ENCODE data around the gene SEMA4F. TPM values are rescaled to one million over a fixed set of nuclear protein-coding genes. Genes with fewer than 3 reads are reported as not detected.

SEMA4F gene
- total and polyA plus RNA-seq, 7 donors, result 0.59 to 5.7 (median 2.0) TPM

DNA sequence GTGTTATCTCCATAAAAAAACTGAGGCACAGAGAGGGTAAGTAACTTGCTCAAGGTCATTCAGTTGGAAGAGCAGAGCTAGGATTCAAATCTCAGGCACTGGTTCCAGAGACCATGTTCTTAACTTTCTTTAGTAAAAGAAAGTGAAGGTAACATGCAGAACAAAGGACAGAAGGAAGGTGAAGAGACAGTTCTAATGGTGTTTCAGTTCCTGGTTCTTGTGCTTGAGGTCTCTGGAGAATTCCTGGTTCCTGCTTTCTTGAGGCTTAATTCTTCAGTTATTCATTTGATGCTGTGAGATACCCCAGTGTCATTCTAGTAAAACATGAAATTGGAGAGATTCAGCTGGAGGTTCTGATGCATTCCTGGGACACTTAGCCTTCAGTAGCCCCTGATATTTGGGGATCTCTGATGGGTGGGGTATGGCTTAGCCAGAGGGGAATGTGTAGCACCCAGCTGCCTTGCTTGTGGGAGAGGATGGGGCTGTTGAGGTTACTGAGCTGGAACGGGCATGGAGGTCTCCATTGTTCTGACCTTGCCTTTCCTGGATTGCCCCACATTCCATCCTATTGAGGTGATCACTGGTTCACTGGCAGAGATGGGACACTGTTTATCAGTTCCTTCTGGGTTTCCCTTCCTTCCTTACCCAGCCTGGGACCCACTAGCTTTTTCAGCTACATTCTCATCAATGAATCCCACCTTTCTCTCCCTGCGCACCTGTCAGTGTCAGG lies 46.8 kb downstream of the SEMA4F start:
- no peak for ATAC-seq
- intact Hi-C loops (cut with DNase I), result no loop called here
- 56 to 59% (median 58%) methylated on average over 2 of the region's 2 CpGs for WGBS, 3 donors

GRCh38 chr2:74702001-74702715 lies 48.1 kb downstream of the SEMA4F start:
- TF ChIP-seq CTCF (IDR thresholded peaks at IDR 0.05), result no peak
- Histone ChIP-seq H3K4me1 (peaks cover 32% of the 10 kb centered on the region), H3K9me3 (no peaks in the 10 kb centered on the region), H3K36me3 (ENCODE audit: insufficient read depth in 1 of 2, low read depth in 1 of 2) (no peaks in the 10 kb centered on the region), H3K27ac (peak overlapping the region; percentile 70), H3K4me3 (peak overlapping the region; percentile 15), H3K27me3 (ENCODE audit: insufficient read depth in 3 of 3, low read length in 2 of 3) (no peaks in the 10 kb centered on the region)
- ATAC-seq (peak; percentile 40 to 75 (median 58)), DNase-seq (no peak)
- intact Hi-C loops (cut with DNase I), result no loop called here
- 51 to 64% (median 62%) methylated on average over 4 of the region's 4 CpGs for WGBS, 3 donors

More for the DNA sequence above, 46.8 kb downstream of the SEMA4F start:
- no peaks in the 10 kb centered on the region for H3K36me3 ChIP-seq (ENCODE audit: insufficient read depth in 1 of 2, low read depth in 1 of 2)
- H3K9me3 ChIP-seq, result no peaks in the 10 kb centered on the region
- peak overlapping the region; percentile 70 for H3K27ac ChIP-seq
- H3K27me3 ChIP-seq (ENCODE audit: insufficient read depth in 3 of 3, low read length in 2 of 3), result no peaks in the 10 kb centered on the region
- TF ChIP-seq CTCF (IDR thresholded peaks at IDR 0.05), result no peak
- H3K4me1 ChIP-seq, result peaks cover 35% of the 10 kb centered on the region
- no peak overlapping the region for H3K4me3 ChIP-seq
- no peak for DNase-seq

GRCh38 chr2:74703373-74703772 lies 49.3 kb downstream of the SEMA4F start:
- intact Hi-C loops (cut with DNase I), result no loop called here
- Histone ChIP-seq H3K9me3 (no peaks in the 10 kb centered on the region), H3K4me3 (no peak overlapping the region), H3K27ac (peak overlapping the region; percentile 70), H3K4me1 (peaks cover 40% of the 10 kb centered on the region), H3K27me3 (ENCODE audit: insufficient read depth in 3 of 3, low read length in 2 of 3) (no peaks in the 10 kb centered on the region), H3K36me3 (ENCODE audit: insufficient read depth in 1 of 2, low read depth in 1 of 2) (no peaks in the 10 kb centered on the region)
- TF ChIP-seq CTCF (IDR thresholded peaks at IDR 0.05), result no peak
- ATAC-seq, result peak; percentile 65 to 72 (median 67)
- WGBS, 3 donors, result 16 to 36% (median 22%) methylated on average over 6 of the region's 6 CpGs
- DNase-seq, result peak in 1 of 2 donors; percentile 25

- 54 to 58% (median 56%) methylated on average over 2 of the region's 2 CpGs for WGBS, 3 donors
- peak in 1 of 4 donors; percentile 12 for ATAC-seq
- intact Hi-C loops (cut with DNase I), result no loop called here
- H3K27ac ChIP-seq, result peak overlapping the region; percentile 70
- no peak for TF ChIP-seq CTCF (IDR thresholded peaks at IDR 0.05)
- DNase-seq, result no peak
- H3K4me1 ChIP-seq, result peaks cover 49% of the 10 kb centered on the region
- H3K4me3 ChIP-seq, result no peak overlapping the region
- H3K36me3 ChIP-seq (ENCODE audit: insufficient read depth in 1 of 2, low read depth in 1 of 2), result no peaks in the 10 kb centered on the region
- no peaks in the 10 kb centered on the region for H3K27me3 ChIP-seq (ENCODE audit: insufficient read depth in 3 of 3, low read length in 2 of 3)
- no peaks in the 10 kb centered on the region for H3K9me3 ChIP-seq
These were observed 50.2 kb downstream of the SEMA4F start for GRCh38 chr2:74704216-74704615.
